Inflammatory macrophage treated with lipopolysaccharide for 4 hours (primary cell): ENCODE measurements around the gene TYMS.
A peak's percentile ranks its signal among the peaks of the same experiment; 100 is the strongest.
"Not testable (repeated sequence)": the region's sequence is repeated elsewhere in the genome, so short reads cannot be mapped to it uniquely, and the experiment has no call there.

Experiments used
- DNase-seq: peaks from one replicate; pipeline ENCODE4 v3.0.0-alpha.2; 2020

The TYMS gene

DNA sequence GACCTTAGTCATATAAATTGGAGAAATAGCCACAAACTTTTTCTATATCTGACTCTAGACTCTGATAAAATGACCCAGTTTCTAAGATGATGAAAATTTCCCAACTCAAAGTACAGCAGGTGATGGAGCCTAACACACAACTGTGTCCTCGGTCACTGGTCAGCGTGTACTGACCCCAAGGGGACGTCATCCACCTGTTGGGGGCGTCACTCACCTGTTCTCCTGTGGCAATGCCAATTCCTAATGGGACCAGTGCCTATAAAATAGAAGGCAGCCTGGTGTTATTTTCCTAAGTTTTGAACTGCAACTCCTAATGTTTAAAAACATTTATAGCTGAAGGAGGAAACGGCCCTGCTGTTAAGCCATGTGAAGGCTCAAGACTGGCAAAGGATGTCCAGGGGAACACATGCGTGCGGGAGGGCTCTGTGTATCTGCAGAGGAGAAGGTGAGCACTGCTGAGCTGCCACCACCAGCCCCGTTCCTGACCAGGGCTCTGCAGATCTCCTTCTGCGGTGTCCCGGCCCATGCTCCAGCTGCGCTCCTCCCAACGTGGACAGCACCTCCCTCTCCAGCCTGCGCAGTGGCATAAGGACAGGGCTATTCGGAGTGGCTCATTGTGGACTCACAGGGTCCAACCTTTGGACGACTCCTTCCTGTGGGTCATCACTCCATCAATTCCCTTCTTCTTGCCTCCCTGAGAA is 21.2 kb downstream of the TYMS start:
- no peak for DNase-seq

DNA sequence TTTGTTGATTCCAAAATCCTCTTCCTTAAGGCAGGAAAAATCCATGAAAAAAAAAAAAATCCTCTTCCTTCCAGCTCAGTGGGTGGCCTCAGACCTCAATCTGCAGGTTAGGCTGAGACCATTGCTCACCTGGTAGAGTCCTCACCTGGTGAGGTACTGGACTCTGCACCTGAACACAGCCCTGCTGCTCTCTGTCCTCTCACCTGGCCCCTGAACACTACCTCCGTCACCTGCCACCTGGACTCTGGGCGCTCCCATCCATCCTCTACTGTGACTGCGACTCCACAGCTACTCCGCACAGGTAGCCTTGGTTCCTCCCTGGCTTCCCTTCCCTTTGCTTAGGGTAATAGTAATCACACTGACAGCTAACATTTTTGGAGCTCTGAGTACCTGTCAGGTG is 22.1 kb downstream of the TYMS start:
- no peak for DNase-seq

DNA sequence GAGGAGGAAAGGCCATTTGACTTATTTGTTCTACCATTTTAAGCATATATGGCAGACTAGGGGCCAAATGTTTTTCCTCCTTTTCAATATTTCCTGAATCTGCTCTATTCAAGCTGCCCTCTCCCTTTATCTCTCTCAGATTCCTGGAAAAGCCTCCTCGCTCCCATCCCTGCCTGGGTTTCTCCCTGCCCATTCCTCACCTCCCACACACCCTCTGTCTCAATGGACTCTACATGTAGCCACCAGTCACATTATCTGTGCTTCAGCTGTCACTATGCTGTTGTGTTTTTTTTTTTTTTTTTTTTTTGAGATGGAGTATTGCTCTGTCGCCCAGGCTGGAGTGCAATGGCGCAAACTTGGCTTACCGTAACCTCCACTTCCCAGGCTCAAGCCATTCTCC is 22.9 kb downstream of the TYMS start:
- no peak for DNase-seq

DNA sequence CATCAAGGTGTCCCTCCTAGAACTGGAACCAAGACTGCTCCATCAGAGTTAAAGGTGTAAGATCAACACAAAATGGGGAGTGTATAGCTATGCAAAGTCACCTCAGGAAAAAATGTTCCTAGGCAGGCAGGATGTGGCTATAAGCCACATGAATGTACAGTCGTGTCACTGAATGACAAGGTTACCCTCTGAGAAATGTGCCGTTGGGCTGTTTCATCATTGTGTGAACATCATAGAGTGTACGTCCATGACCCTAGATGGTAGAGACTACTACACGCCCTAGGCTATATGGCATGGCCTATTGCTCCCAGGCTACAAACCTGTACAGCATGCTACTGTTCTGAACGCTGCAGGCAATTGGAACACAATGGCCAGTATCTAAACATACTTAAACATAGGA is 24.5 kb downstream of the TYMS start:
- DNase-seq: no peak

DNA sequence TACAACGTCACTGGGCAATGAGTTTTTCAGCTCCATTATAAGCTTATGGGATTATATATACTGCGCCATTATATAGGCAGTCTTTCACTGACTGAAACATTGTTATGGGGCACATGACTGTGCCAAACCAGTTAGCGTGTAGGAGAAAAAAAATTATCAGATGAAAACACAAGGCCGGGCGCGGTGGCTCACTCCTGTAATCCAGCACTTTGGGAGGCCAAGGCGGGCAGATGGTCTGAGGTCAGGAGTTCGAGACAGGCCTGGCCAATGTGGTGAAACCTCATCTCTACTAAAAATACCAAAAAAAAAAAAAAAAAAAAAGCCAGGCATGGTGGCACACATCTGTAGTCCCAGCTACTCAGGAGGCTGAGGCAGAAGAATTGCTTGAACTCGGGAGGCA is 25.0 kb downstream of the TYMS start:
- not testable (repeated sequence) for DNase-seq

DNA sequence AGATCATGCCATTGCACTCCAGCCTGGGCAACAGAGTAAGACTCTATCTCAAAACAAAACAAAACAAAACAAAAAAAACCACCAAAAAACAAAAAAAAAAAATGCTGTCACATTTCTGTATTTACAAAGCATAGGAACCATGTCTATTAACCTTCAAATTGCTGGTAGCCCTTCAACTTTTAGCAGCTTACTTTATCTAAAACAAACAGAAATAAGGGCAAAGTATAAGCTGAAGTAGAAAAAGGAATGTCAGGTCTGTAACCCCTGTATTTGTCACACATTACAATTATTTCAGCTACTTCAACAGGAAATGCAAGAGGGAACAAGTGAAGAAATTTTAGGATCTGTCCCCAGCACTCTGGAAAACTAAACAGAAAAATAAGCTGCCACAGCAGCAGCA is 25.4 kb downstream of the TYMS start:
- no peak for DNase-seq

DNA sequence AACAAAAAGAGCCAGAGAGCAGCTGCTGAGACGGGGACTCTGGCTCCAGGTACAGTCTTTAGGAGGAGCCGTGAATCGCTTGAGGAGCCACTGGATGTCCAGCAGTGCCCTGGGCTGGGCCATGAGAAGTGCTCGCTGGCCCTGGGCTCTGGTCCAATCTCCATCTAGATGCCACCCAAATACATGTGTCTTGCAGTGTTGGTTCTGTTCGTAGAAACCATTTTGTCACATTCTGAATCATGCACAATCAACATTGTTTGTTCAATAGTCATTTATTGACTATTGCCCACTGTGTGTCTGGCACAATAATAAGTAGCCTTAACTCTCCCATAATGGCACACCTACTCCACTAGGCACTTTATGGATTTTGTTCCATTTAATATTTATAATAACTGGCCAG is 26.1 kb downstream of the TYMS start:
- DNase-seq: no peak

DNA sequence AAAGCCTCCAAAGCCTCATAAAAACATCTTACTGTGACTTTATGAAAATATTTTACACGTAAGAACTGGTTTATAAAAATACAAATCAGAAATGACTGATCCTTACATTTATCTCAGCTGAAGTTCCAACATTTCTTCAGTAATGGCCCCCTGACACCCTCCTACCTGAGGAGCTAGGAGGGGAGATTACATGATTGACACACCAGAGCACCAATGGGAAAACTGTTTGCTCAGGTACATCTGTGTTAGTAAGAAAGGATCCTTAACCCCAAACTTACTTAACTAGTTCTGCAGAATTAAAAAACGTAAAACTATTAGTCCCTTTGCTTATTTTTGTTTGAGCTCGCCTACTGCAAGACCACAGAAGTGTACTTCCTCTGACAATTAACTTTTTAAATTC is 28.0 kb downstream of the TYMS start:
- no peak for DNase-seq

DNA sequence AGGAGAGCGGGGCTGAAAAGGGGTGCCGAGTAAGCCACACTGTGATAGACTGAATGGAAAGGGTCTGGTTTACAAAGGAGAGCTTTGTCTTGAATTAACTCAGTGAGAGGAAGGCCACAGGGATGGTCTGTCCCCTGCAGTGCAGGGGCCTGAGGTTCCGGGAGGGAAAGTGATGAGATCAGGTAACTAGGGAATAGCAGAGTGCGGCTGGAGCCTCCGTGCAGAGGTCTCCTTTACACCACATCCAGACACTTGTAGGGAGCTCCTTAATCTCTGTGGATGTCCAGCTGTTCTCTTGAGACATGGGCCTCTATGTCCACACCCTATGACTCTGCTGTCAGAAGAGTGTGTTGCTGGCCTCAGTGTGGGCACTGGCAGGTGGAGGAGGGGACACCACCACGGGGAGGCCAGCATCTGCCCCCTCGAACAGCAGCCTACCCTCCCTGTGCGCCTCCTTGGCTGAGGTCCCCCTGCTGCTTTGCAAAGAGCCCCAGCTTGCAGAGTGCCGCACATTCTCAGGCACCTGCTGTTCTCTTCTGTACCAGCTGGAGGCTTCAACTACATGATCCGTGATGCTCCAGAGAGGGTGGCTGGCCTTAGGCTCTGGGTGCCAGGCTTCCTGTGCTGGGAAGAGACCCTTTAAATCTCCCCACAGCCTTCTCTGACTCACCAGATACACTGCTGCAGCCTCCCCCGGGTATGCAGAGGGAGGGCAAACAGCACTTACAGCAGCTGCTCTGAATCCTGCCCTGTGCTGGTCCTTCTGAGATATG is 29.1 kb downstream of the TYMS start:
- no peak for DNase-seq

DNA sequence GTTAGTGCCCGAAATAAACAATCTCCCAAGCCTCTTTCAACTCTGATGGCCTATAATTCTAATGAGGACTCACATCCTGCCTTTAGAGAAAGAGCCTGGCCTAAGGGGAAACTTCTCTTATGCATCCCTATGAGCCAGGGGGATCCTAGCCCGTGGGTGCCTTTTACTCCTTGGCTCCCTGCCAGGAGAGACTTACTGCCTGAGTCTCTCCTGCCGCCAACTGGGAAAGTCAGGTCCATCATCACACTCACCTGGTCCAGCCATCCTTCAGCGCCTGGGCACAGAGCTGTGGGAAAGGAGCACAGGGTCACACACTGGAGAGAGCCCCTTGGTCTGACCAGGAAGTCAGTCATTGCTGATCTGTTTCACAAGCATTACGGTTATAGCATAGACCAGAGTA is 30.9 kb downstream of the TYMS start:
- no peak for DNase-seq

DNA sequence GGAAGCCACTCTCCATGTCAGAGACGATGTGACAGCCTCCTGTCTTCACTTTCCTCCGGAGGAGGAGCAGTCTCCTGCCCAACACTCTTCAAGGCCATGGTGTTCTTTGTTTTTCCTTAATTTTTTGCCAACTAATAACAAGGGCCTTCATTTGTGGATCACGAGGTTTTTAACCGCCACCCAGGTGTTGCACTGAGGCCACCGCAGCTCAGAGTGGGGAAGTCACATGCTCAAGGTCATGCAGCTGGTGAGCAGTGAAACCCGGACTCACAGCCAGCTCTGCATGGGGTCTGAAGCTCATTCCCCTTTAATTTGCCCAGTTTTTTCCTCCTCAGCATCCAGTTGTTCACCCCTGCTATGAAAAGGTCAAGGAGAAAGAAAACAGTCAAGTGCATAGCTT is 35.4 kb downstream of the TYMS start:
- DNase-seq: no peak

DNA sequence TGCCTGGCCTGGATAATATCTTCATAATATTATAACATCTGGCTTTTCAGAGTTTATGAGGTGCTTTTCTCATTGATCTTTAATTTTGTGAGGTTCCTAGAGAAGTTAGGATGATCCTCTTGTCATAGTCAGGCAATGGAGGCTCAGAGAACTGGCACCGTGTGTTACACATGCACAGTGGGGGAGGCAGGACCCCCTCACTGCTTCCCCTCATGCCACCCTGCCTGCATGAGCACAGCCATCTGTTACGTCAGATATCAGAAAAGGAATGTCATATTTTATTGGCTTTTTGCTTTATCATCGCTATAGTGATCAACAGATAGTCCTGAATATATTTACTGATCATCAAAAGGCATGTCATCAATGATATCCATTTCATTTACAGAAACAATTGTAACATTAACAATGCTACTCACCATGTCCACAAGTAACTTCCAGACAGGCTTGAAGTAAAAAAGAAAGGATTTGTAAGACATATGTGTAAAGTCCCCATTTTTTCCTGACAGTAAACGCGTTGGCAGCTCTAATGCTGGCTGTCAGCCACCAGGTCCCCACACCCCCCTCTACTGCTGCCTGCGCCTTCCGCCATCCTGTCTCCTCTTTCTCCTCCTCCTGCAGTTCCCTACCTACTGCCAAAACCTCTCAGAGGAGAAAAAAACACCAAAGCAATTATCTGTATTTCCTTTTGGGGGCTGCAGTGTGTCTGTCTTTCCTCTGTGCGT is 36.2 kb downstream of the TYMS start:
- DNase-seq: no peak

DNA sequence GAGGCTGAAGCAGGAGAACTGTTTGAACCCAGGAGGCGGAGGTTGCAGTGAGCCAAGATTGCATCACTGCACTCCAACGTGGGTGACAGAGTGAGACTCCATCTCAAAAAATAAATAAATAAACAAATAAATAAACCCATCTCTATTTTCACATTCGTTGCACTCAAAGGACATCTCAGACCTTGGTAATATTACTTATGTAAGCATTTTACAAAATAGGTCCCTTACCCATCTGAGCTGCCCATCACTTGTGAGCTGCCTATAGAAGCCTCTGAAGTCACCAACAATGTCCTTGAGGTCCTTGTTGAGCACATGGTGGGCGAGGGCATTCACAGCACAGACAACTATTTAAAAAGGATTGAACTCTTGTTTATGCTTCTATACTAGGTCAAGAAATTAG is 39.6 kb downstream of the TYMS start:
- no peak for DNase-seq

DNA sequence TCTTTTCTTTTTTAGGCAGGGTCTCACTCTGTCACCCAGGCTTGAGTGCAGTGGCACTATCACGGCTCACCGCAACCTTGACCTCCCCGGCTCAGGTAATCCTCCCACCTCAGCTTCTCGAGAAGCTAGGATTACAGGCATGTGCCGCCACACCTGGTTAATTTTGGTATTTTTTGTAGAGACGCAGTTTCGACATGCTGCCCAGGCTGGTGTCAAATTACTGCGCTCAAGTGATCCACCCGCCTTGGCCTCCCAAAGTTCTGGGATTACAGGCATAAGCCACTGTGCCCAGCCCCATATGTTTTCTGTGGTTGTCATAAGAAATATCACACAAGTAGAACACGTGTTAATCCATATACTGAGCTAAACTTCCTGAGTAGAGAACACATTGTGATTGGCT is 40.3 kb downstream of the TYMS start:
- DNase-seq: no peak

DNA sequence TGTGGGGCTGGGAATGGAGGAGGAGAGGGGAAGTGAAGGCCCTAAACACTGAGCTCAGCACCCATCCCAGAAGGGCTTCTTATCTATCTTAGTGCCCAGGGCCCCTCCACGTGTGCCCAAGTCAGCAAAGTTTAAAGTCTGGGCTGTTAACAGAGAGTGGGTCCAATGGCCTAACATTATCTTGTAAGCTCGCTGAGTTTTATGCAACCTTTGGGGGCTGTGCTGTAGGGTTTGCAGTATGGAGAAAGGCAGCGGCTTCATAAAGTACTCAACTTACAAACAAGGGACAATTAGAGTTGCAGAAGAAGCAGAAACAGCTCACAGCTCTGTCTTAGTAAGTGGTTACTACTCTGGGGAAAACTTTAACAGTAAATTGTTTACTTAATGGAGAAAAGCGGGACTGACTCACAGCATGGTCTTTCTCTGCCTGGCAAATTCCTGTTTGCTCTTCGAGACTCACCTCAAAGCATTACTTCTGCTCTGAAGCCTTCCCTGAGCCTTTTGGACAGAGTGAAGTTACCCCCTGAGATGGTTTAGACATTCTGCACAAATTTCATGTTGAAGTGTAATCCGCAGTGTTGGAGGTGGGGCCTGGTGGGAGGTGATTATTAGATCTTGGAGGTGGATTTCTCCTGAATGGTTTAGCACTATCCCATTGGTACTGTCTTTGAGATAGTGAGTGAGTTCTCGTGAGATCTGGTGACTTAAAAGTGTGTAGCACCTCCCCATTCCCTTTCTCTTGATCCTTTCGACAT is 45.9 kb downstream of the TYMS start:
- DNase-seq: no peak

DNA sequence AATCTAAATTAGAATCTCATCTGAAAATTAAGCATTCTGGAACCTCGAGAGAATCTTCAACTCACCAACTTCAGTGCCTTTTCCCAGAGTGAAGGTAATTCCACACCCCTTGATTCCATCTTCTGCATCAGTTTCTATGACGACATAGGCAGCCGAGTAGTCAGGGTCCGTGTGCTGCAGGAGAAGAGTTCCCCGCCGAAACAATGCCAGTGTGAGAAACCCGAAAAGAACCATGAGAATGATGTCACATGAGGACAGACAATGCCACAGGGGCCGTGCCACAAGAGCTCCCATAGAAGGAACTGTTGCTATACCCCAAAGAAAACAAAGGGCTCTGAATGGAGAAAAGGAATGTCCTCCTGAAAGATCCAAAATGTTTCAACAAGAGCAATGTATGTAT is 49.0 kb downstream of the TYMS start:
- no peak for DNase-seq

DNA sequence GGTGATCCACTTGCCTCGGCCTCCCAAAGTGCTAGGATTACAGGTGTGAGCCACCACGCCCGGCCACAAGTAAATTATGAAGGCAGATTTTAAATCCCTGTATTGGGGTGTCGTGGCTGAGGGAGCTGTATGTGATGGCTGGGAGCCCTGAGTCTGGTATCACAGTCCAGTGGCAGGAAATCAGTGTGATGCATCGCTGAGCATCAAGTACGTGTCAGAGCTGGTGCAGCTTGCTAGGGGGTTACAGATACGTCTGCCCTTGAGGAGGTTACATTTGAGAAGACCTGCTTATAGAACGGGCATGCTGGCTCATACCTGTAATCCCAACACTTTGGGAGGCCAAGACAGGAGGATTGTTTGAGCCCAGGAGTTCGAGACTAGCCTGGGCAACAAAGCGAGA is 50.6 kb downstream of the TYMS start:
- DNase-seq: no peak

DNA sequence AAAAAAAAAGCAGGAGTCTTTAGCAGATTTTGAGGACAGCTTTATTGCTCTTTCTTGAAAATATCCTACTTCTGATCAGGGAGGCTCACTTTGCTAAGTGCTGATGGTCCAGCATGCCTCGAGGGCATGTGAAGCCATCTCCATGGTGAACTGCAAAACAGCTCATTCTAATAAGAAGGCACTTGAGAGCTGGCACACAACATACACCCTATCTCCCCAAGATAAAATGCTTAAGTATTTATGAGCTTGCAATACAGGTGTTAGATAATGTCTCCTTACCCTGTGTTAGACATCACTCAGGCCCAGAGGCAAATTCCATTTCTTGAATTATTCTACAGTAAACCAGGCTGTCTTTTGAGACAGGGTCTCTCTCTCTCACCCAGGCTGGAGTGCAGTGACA is 52.3 kb downstream of the TYMS start:
- no peak for DNase-seq

DNA sequence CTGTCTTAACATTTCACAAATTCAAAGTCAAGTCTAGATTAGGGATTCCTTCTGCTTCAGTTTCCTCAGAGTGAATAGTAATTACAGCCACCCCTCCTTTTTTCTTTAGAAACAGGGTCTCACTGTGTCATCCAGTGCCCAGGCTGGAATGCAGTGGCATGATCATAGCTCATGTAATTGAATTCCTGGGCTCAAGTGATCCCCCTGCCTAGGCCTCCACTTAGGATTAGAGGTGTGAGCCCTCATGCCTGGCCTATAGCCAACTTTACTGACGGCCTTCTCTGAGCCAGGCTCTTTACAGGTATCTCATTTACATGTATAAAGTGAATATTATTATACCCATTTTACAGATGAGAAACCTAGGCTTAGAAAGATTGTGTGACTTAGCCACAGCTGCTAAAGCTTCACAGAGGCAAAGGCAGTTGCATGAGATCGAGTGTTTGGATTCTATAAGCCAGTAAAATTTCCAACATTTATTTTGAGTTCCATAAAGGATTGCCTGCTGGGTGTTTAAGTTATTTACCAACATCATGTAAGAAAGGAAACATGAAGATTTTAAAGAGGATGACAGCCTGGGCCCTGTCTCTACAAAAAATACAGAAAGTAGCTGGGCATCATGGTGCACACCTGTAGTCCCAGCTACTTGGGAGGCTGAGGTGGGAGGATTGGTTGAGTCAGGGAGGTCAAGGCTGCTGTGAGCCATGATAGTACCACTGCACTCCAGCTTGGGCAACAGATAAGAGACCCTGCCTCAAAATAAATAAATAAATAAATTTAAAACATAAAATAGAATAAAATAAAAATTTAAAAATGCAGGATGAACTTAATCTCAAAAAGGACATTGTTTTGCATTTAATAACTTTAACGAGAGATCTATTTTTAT is 53.2 kb downstream of the TYMS start:
- DNase-seq: no peak

DNA sequence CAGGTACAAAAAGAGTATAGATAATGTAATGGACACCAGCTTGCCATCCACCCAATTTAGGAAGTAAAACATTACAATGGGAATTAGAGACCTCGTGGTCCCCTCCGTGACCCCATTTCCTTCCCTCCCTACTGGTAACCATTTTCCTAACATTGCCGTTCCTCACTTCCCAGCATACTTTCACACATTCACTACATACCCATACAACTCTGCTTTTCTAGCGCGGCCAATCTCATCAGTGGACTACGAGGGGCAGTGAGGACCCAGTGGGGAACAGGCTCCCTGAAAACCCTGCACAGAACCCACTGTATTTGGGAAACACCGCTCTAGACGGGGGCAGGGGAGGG is 53.8 kb downstream of the TYMS start:
- DNase-seq: peak; percentile 7

DNA sequence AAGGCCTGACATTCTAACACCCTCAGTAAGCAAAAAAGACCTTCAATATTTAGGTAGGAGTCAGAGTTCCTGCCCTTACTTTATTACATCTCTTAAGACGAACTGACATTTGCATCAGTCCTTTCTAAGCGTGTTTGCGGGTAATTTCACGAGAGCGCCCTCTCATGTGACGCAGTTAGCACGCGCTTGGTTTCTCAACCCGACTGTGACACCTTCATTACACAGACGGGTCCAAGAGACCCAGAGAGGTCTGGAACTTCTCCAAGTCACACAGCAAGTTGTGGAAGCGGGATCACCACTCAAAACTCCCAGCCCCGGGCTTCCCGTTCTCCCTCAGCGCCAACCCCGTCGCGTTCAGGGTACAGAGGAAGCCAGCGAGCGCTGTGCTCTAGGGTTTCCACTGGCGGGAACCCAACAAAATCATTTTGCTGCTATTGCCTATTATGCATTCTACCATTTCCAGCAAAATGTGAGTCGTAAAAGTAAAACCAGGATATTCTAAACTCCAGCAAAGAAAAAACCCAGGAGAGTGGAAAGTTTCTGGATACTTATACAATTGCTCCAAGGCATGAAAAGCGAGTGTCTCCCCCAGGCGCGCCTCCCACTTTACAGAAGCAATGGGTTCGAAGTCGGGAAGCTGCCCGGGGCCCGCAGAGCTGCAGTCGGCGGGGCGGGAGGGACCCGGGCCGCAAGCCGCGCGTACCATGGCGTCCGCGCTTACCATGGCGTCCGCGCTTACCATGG is 54.4 kb downstream of the TYMS start:
- peak; percentile 88 for DNase-seq
